ENCODE measurements around the gene ZBTB22. TPM values are rescaled to one million over a fixed set of nuclear protein-coding genes. Genes with fewer than 3 reads are reported as not detected.
"Not testable (repeated sequence)": the region's sequence is repeated elsewhere in the genome, so short reads cannot be mapped to it uniquely, and the experiment has no call there.

Gene ZBTB22, protein sequence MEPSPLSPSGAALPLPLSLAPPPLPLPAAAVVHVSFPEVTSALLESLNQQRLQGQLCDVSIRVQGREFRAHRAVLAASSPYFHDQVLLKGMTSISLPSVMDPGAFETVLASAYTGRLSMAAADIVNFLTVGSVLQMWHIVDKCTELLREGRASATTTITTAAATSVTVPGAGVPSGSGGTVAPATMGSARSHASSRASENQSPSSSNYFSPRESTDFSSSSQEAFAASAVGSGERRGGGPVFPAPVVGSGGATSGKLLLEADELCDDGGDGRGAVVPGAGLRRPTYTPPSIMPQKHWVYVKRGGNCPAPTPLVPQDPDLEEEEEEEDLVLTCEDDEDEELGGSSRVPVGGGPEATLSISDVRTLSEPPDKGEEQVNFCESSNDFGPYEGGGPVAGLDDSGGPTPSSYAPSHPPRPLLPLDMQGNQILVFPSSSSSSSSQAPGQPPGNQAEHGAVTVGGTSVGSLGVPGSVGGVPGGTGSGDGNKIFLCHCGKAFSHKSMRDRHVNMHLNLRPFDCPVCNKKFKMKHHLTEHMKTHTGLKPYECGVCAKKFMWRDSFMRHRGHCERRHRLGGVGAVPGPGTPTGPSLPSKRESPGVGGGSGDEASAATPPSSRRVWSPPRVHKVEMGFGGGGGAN
- 5.7 and 26.7 TPM in 2 replicates for total RNA-seq (ENCODE audit: low replicate concordance)

DNA sequence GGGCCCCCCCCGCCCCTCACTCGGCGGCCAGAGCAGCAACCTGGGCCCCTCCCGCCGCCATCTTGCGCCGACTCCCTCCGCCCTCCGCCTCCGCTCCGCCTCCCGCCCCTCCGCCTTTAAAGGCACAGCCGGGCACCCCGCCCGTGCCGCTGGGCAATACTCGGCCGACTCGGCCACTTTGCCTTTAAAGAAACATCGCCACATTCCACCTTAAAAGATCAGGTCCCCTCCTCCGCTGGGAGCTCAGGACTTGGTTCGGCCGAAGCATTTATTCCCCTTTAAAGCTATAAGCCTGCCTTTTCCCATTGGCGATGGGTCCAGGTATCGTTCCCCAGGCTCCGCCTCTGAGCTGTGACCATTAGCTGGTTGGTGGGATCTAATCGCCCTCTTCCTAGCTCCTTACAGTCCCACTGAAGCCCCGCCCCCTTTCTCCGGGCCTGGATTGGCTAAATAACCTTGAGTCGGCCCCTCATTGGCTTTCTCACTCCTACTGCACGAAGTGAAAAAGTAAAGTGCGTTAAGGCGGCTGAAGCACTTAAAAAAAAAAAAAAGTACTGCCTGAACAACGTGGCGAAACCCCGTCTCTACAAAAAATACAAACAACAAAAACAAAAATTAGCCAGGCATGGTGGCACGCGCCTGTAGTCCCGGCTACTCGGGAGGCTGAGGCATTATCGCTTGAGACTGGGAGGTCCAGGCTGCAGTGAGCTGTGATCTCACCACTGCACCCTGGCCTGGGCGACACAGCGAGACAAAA lies at the start of gene ZBTB22:
Gene ZBTB22, minus strand, starts transcription at position 76 of the 757 bp plus-strand sequence. CDS start 828 bp downstream, outside the sequence.
- H3F3A ChIP-seq (ENCODE audit: low read depth) = peaks cover 62% of the 10 kb centered on the region
- H3K27ac ChIP-seq = peak within 1 kb of the TSS; percentile 65
- H2AFZ ChIP-seq (replicated peaks) = peak within 1 kb of the TSS; percentile 75
- peaks cover 12% of the 10 kb centered on the region for H3K27me3 ChIP-seq
- peak within 1 kb of the TSS; percentile 98 for H3K4me3 Mint-ChIP-seq
- H3K9me3 Mint-ChIP-seq = no peaks in the 10 kb centered on the region
- peaks cover 24% of the 10 kb centered on the region for H3K36me3 Mint-ChIP-seq
- H3K79me2 ChIP-seq (ENCODE audit: low read depth) = peaks cover 41% of the 10 kb centered on the region
- H4K20me1 ChIP-seq (ENCODE audit: low read depth) = peaks cover 21% of the 10 kb centered on the region
- H3K4me3 ChIP-seq = peak within 1 kb of the TSS; percentile 77
- H3K4me2 ChIP-seq = peak within 1 kb of the TSS; percentile 71
- DNase-seq (ENCODE audit: low spot score) = peak; percentile 99
- H3K4me1 Mint-ChIP-seq = peaks cover 62% of the 10 kb centered on the region
- peaks cover 28% of the 10 kb centered on the region for H3K4me1 ChIP-seq
- H3K36me3 ChIP-seq = no peaks in the 10 kb centered on the region
- H3K27ac Mint-ChIP-seq = peak within 1 kb of the TSS; percentile 98
- no peak within 1 kb of the TSS for H3K9ac ChIP-seq
- H3K9me3 ChIP-seq (ENCODE audit: low read depth) = no peaks in the 10 kb centered on the region
- TF ChIP-seq EZH2phosphoT487 (IDR thresholded peaks at IDR 0.05) (no peak), EZH2 (IDR thresholded peaks at IDR 0.05) (no peak)
- TF ChIP-seq, protein P1, sequence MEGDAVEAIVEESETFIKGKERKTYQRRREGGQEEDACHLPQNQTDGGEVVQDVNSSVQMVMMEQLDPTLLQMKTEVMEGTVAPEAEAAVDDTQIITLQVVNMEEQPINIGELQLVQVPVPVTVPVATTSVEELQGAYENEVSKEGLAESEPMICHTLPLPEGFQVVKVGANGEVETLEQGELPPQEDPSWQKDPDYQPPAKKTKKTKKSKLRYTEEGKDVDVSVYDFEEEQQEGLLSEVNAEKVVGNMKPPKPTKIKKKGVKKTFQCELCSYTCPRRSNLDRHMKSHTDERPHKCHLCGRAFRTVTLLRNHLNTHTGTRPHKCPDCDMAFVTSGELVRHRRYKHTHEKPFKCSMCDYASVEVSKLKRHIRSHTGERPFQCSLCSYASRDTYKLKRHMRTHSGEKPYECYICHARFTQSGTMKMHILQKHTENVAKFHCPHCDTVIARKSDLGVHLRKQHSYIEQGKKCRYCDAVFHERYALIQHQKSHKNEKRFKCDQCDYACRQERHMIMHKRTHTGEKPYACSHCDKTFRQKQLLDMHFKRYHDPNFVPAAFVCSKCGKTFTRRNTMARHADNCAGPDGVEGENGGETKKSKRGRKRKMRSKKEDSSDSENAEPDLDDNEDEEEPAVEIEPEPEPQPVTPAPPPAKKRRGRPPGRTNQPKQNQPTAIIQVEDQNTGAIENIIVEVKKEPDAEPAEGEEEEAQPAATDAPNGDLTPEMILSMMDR (IDR thresholded peaks at IDR 0.05) = no peak
- peaks cover 7% of the 10 kb centered on the region for H3K27me3 Mint-ChIP-seq (ENCODE audit: insufficient read depth, low read depth)

- no peaks in the 10 kb centered on the region for H3K9me3 Mint-ChIP-seq
- H3K36me3 ChIP-seq = no peaks in the 10 kb centered on the region
- H3K79me2 ChIP-seq (ENCODE audit: low read depth) = no peaks in the 10 kb centered on the region
- no peak overlapping the region for H2AFZ ChIP-seq (replicated peaks)
- H4K20me1 ChIP-seq (ENCODE audit: low read depth) = no peaks in the 10 kb centered on the region
- H3K4me2 ChIP-seq = no peak overlapping the region
- H3K27me3 Mint-ChIP-seq (ENCODE audit: insufficient read depth, low read depth) = peaks cover 2% of the 10 kb centered on the region
- no peaks in the 10 kb centered on the region for H3K9me3 ChIP-seq (ENCODE audit: low read depth)
- no peak overlapping the region for H3K27ac ChIP-seq
- no peaks in the 10 kb centered on the region for H3K27me3 ChIP-seq
- H3K4me3 ChIP-seq = no peak overlapping the region
- H3K36me3 Mint-ChIP-seq = no peaks in the 10 kb centered on the region
- no peak for DNase-seq (ENCODE audit: low spot score)
- H3K9ac ChIP-seq = no peak overlapping the region
- H3F3A ChIP-seq (ENCODE audit: low read depth) = peaks cover 9% of the 10 kb centered on the region
- H3K4me3 Mint-ChIP-seq = no peak overlapping the region
- H3K4me1 Mint-ChIP-seq = peaks cover 23% of the 10 kb centered on the region
- TF ChIP-seq EZH2phosphoT487 (IDR thresholded peaks at IDR 0.05) (no peak), EZH2 (IDR thresholded peaks at IDR 0.05) (no peak)
- TF ChIP-seq, protein P1 (IDR thresholded peaks at IDR 0.05) = no peak
- no peak overlapping the region for H3K27ac Mint-ChIP-seq
- H3K4me1 ChIP-seq = peaks cover 9% of the 10 kb centered on the region
Measured at GRCh38 chr6:33367009-33367714, 49.6 kb upstream of the ZBTB22 start.

DNA sequence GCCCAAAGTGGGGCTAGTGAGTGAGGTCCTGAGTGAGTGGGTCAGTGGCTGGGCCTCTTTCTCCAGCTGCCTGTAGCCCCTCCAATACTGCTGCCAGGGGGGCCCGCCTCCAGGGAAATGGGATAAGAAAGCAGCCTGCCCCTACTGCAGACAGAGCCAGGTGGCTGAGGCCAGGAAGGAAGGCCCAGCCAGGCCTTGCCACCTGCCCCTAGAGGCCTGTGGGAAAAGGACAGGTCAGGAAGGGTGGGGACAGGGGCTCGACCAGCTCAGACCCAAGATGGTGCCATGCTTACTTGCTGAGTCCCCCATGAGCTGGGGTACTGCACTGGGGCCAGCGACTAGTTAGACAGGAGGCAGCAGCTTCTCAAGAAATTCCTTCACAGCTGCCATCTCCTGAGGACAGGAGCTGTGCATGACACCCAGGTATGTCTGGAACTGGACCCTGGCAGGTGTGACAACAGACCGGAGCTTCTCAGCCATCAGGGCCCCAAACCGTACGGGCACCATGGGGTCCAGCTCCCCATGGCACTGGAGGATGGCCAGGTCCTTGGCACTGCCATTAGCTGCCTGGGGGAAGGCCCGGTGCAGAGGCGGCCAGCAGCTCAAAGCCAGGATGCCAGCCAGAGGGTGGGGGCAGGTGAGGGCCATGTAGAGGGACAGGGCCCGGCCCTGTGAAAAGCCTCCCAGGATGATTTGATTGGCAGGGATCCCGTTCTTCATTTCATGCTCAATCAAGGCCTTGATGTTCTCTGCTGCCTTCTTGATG lies 47.8 kb upstream of the ZBTB22 start:
- not testable (repeated sequence) for H4K20me1 ChIP-seq (ENCODE audit: low read depth); H3K4me3 ChIP-seq; H3K4me3 Mint-ChIP-seq; H3K4me1 ChIP-seq; H3K9ac ChIP-seq; H3K4me2 ChIP-seq; H3K9me3 ChIP-seq (ENCODE audit: low read depth); H3K36me3 Mint-ChIP-seq; H3K36me3 ChIP-seq; H3K9me3 Mint-ChIP-seq; H3F3A ChIP-seq (ENCODE audit: low read depth); H3K27me3 ChIP-seq; H3K27ac ChIP-seq; H3K79me2 ChIP-seq (ENCODE audit: low read depth); H2AFZ ChIP-seq (replicated peaks); H3K27me3 Mint-ChIP-seq (ENCODE audit: insufficient read depth, low read depth); H3K27ac Mint-ChIP-seq
- peaks cover 20% of the 10 kb centered on the region for H3K4me1 Mint-ChIP-seq
- peak; percentile 11 for DNase-seq (ENCODE audit: low spot score)
- TF ChIP-seq, protein P1 (IDR thresholded peaks at IDR 0.05) = peak; percentile 24

- H2AFZ ChIP-seq (replicated peaks); H3K9me3 Mint-ChIP-seq; H3F3A ChIP-seq (ENCODE audit: low read depth); H3K79me2 ChIP-seq (ENCODE audit: low read depth); H3K4me1 ChIP-seq; H3K9ac ChIP-seq; H3K36me3 ChIP-seq; H3K36me3 Mint-ChIP-seq; H3K9me3 ChIP-seq (ENCODE audit: low read depth); H3K4me3 ChIP-seq; H4K20me1 ChIP-seq (ENCODE audit: low read depth); H3K27me3 Mint-ChIP-seq (ENCODE audit: insufficient read depth, low read depth); H3K27me3 ChIP-seq; H3K27ac ChIP-seq: not testable (repeated sequence)
- Mint-ChIP-seq H3K27ac (peak overlapping the region; percentile 61), H3K4me1 (peaks cover 20% of the 10 kb centered on the region), H3K4me3 (peak overlapping the region; percentile 77)
- peak overlapping the region; percentile 70 for H3K4me2 ChIP-seq
- peak; percentile 74 for DNase-seq (ENCODE audit: low spot score)
Measured at GRCh38 chr6:33364475-33365205, 47.1 kb upstream of the ZBTB22 start.

Data from neural progenitor cell (in vitro differentiated cells).